Measurements from ENCODE around the gene OSBPL1A. TPM values are rescaled to one million over a fixed set of nuclear protein-coding genes. Genes with fewer than 3 reads are reported as not detected.

Gene OSBPL1A
- total and polyA plus RNA-seq, 2 of the 8 experiments (the other 6 are each of a cell fraction or from before 2014, with no cell fraction given) = 53.2 to 74.9 TPM

- Histone ChIP-seq H3K23ac (ENCODE audit: insufficient read length) (no peak overlapping the region), H2BK15ac (ENCODE audit: low read length) (no peak overlapping the region), H3K4me1 (replicated peaks in 1 of 4; ENCODE audit: control insufficient read depth in 3 of 4, insufficient read depth in 4 of 4, low read length in 3 of 4) (peaks cover 0 to 3% (median 0%) of the 10 kb centered on the region in 4 experiments; a peak in 2 of 7 replicates), H2AK5ac (ENCODE audit: low read depth, low read length) (no peak overlapping the region), H3K27ac (ENCODE audit: low read depth, low read length) (no peak overlapping the region; the same call in 1 of the 2 replicates), H4K5ac (ENCODE audit: insufficient read length, low read depth, low read length) (no peak overlapping the region), H3K9ac (replicated peaks in 1 of 4; ENCODE audit: extremely low read depth in 1 of 4, low read depth in 3 of 4, low read length in 3 of 4) (no peak overlapping the region), H2BK12ac (ENCODE audit: low read depth, low read length) (no peak overlapping the region), H3K36me3 (ENCODE audit: control insufficient read depth in 2 of 4, insufficient read depth in 4 of 4, low read length in 3 of 4) (no peaks in the 10 kb centered on the region), H4K91ac (replicated peaks; ENCODE audit: insufficient read length, low read length) (no peak overlapping the region), H3K18ac (ENCODE audit: extremely low read depth, low read length) (no peak overlapping the region), H2BK5ac (ENCODE audit: low read depth, low read length) (no peak overlapping the region), H3K79me1 (ENCODE audit: low read depth, low read length) (no peaks in the 10 kb centered on the region), H2AFZ (ENCODE audit: low read length) (no peak overlapping the region), H3K4me3 (ENCODE audit: extremely low read depth in 1 of 4, insufficient read depth in 2 of 4, low read depth in 3 of 4, low read length in 4 of 4) (no peak overlapping the region), H3K23me2 (ENCODE audit: low read depth, low read length) (peaks cover 9% of the 10 kb centered on the region), H3K9me3 (ENCODE audit: insufficient read depth in 2 of 2, low read depth in 1 of 2, low read length in 1 of 2) (no peaks in the 10 kb centered on the region), H3K4me2 (ENCODE audit: insufficient read depth in 1 of 2, low read depth in 2 of 2, low read length in 2 of 2) (no peak overlapping the region), H3K4ac (replicated peaks; ENCODE audit: insufficient read length, low read depth, low read length) (no peak overlapping the region), H2BK120ac (replicated peaks; ENCODE audit: low read depth, low read length) (no peak overlapping the region), H3K79me2 (ENCODE audit: control insufficient read depth in 1 of 2, insufficient read depth in 2 of 2, low read length in 2 of 2) (peaks cover 0 to 13% of the 10 kb centered on the region in 2 experiments; a peak in 2 of 4 replicates), H4K20me1 (replicated peaks in 1 of 2; ENCODE audit: control insufficient read depth in 1 of 2, insufficient read depth in 2 of 2, low read length in 2 of 2) (no peaks in the 10 kb centered on the region), H3K27me3 (replicated peaks in 1 of 4; ENCODE audit: control insufficient read depth in 3 of 4, extremely low read depth in 1 of 4, insufficient read depth in 3 of 4, low read length in 3 of 4) (no peaks in the 10 kb centered on the region), H4K8ac (ENCODE audit: extremely low read depth, insufficient read depth, low read length) (no peak overlapping the region), H3K56ac (replicated peaks; ENCODE audit: insufficient read length, low read depth, low read length) (no peak overlapping the region), H2BK20ac (ENCODE audit: low read length) (no peak overlapping the region), H3K14ac (ENCODE audit: insufficient read length) (no peak overlapping the region)
- POLR2A ChIA-PET (ENCODE audit: partially characterized antibody) = no interaction called here
- 94% methylated on average over 3 of the region's 3 CpGs; no CpG with 5 or more reads in 1 of the 2 experiments for WGBS, 2 experiments (ENCODE audit: extremely low coverage in 1 of 2, insufficient coverage in 1 of 2, insufficient read length in 1 of 2, insufficient replicate concordance in 2 of 2, low coverage in 1 of 2, low lambda C conversion rate in 2 of 2, missing lambda C conversion rate in 1 of 2)
- CTCF ChIA-PET (ENCODE audit: partially characterized antibody) = interaction anchor here (1.0 kb wide), 1 partner anchor 98 kb away, joined by 3 read pairs; no protein-coding TSS in a partner anchor
- FAIRE-seq = no peak
- DNase-seq (ENCODE audit: low read depth in 1 of 2, low spot score in 2 of 2) = no peak
- TF ChIP-seq CREB1 (IDR thresholded peaks at IDR 0.05) (no peak), BCL11A (IDR thresholded peaks at IDR 0.05; ENCODE audit: low read depth in 2 of 2, low read length in 2 of 2) (no peak), EGR1 (IDR thresholded peaks at IDR 0.05; ENCODE audit: borderline replicate concordance, low read depth, low read length) (no peak), YY1 (IDR thresholded peaks at IDR 0.05; ENCODE audit: low read depth, low read length) (no peak)
These were observed 122.8 kb downstream of the OSBPL1A start for GRCh38 chr18:24274837-24275236.
